Testis (tissue), 2 donors: ENCODE data around the gene DACH2.

Experiments
- CTCF ChIP-seq, 3 experiments: fragments of 450-650 bp in 2 of 3; fragments of 200-600 bp in 1 of 3; sonication (generic) in 1 of 3; IDR thresholded peaks; one replicate each; pipeline ENCODE4 v1.5.1; 2016 to 2019; ENCODE audit warnings: antibody characterized with exemption in 3 of 3, mild to moderate bottlenecking in 2 of 3, moderate library complexity in 1 of 3
- POLR2A ChIP-seq: fragments of 450-650 bp; IDR thresholded peaks from one replicate; pipeline ENCODE4 v1.6.1; 2017; ENCODE audit warnings: antibody characterized with exemption, mild to moderate bottlenecking, moderate library complexity

GRCh38 chrX:86104526-86104925 is 43.7 kb upstream of the DACH2 start:
- TF ChIP-seq CTCF (IDR thresholded peaks at IDR 0.05) = no peak
- TF ChIP-seq POLR2A = no peak
